Hippocampal formation (tissue), 2 donors: ENCODE results near the gene VTI1A.
"Not testable (repeated sequence)": the region's sequence is repeated elsewhere in the genome, so short reads cannot be mapped to it uniquely, and the experiment has no call there.

Source experiments
- DNase-seq, 2 donors: peaks; one replicate each; lab custom pipeline; 2025; lab: John Stamatoyannopoulos, UW

VTI1A gene

DNA sequence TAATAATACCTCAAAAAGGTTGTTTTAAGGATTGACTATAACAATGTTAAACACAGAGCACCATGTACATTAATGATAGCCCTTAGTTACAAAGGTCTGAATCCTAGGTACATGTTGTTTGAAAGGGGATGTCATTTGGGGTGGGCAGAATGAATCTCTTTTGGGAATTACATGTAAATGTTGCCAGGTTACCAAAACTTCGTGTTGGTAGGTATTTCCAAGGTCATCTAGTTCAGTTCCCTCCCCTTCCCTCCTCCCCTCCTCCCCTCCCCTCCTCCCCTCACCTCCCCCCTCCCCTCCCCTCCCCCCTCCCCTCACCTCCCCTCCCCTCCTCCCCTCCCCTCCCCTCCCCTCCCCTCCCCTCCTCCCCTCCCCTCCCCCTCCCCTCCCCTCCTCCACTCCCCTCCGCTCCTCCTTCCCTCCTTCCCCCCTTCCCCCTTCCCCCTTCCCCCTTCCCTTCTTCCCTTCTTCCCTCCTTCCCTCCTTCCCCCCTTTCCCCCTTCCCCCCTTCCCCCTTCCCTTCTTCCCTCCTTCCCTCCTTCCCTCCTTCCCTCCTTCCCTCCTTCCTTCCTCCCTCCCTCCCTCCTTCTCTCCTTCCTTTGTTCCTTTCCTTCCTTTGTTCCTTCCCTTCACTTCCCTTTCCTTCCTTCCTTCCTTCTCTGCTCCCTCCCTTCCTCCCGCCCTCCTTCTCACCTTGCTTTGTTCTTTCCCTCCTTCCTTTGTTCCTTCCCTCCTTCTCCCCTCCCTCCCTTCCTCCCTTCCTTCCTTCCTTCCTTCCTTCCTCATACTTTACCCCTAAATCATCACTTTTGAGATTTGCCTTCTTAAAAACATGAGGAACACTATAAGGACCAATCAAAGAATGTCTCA lies 8.1 kb downstream of the VTI1A start:
- no peak for DNase-seq

DNA sequence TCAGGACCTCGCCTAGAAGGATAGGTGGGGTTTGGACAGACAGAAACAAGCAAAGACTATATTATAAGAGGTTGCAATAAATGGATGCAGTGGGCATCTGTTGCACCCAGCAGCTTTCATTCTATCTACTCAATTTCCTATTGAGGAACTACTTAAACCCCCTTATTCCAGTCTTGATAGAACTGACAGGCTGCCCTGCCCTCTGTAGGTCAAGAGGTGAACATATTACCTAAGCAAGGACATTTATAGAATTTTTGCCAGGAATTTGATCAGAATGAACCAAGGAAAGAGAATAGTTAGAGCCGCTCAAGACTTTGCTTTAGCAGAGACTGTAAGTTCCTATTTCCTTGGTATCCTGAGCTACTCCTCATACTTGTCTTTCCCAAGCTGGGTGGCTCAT lies 9.5 kb downstream of the VTI1A start:
- no peak for DNase-seq

DNA sequence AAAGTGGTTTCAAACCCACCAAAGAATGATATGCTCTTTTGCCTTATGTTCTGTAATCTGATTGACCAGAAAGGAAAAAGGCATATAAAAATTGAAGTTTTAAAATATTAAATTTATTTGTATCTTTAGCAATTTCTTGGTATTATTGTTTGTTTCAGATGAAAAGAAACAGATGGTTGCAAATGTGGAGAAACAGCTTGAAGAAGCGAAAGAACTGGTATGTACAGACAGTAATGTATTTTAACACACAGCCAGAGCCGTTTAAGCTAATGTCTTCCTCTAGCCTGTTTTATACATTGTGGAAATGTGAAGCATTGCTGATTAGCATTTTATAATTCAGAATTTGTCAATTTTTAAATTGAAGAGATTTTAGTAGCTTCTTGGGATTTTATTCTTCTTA lies 13.4 kb downstream of the VTI1A start:
- DNase-seq, result no peak

DNA sequence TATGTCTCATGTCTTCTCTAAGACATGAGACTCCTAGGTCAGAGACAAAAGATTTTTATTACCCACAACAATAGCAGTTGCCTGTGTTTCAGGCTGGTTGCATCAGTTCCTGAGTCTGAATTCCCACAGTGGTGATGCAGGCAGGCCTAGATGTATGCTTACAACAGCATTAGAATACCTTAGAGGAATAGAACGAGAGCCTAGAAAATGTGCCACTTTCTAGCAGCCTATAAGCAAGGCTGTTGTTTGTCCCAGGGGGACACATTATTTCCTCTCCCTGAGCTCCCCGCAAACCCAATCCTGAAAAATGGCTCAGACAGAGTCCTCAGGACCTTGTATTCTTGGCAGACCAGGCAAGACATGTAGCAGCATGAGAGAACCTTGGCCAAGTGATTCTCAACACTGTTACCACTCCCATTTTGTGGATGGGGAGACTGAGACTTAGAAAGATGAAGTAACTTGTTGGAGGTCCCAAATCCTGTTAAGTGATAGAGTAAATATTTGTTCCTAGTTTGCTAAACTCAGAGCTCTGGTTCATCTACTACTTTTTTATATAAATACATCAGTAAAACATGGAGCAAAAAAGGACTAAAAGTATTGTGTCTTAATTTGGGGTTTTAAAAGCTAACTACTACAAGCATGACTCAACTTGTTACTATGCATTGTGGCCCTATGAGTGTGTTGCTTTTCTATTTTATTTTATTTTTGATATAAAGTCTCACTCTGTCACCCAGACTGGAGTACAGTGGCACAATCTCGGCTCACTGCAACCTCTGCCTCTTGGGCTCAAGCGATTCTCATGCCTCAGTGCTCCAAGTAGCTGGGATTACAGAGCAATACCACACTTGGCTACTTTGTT lies 14.2 kb downstream of the VTI1A start:
- DNase-seq, result no peak

DNA sequence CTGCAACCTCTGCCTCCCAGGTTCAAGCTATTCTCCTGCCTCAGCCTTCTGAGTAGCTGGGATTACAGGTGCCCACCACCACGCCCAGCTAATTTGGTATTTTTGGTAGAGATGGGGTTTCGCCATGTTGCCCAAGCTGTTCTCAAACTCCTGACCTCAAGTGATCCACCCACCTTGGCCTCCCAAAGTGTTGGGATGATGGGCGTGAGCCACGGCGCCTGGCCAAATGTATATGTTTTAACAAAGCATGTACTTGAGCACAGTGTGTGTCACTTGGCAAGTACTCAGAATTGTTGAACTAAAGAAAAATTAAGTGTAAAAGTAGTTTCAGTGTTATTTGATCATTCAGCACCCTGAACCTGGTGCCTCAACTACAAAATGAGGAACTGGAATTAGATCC lies 17.1 kb downstream of the VTI1A start:
- not testable (repeated sequence) for DNase-seq

DNA sequence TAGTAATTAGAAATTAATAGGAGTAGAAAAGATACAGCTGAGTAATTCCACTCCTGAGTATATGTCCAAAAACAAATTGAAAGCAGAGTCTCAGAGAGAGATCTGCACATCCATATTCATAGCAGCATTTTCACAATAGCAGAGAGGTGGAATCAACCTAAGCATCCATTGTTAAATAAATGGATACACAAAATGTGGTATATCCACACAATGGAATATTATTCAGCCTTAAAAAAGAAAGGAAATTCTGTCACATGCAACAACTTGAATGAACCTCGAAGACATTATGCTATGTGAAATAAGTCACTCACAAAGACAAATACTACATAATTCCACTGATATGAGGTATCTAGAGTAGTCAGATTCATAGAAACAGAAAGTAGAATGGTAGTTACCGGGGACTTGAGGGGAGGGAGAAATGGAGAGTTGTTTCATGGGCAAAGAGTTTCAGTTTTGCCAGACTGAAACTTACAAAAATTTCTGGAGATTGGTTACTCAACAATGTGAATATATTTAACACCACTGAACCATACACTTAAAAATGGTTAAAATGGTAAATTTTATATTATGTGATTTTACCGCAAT lies 18.4 kb downstream of the VTI1A start:
- DNase-seq, result no peak

DNA sequence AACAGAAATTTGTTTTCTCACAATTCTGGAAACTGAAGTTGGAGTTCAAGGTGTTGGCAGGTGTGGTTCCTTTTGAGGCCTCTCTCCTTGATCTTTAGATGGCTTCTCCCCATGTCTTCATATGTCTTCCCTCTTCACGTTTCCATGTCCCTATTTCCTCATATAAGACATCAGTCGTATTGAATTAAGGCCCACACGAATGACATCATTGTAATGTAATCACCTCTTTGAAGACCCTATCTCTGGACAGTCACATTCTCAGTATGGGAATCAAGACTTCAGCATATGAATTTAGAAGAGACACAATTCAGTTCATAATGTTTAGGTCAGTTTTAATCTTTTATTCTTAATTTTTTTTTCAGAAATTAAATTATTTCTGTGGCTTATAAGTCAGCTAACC lies 19.8 kb downstream of the VTI1A start:
- DNase-seq, result no peak

DNA sequence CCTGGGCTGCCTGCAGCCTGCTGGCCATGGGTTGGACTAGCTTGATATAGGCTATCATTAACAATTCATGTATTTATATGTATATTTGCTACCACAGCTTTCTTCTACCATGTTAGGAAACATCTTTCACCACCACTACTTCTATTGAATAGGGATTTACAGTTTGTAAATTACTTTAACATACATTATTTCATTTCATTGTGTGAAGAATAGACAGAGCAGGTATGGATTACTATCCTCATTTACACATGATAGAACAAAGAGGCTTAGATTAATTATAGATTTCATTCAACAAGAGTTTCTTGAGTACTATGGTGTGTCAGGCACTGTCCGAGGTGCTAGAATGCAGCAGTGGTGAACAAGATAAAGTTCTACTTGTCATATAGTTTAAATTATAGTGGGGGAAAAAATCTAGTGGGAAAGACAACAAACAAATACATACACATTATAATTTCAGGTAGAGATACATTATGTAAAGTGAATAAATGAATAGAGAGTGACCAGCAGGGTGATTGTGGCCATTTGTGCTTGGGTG lies 20.6 kb downstream of the VTI1A start:
- DNase-seq, result no peak

DNA sequence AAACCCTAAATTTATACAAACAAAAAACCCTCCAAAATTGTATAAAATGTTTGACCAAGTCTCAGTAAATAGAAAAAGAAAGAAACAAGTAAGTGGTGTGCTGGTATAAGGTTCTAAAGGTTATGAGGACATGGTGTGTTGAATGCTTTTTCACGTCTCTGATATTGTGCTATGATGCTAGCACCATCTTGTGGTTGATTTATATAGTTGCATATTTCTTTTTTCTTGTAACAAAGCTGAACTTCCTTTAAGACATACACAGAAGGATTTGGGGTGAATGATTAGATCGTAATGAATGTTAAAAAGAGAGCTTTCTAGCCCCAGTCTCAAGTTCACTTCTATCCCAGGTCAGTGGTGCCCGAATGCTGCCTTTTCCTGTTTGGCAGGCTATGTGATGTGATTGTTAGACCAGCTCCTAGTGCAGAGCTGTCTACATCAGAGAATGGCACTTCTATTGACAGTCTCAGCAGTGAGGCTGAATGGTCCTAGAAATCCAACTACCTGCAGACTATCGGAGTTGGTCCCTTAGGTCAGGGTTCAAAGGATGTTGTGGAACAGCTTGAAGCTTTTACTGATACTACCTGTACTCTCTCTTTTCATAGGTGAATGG lies 25.0 kb downstream of the VTI1A start:
- DNase-seq, result peak in 1 of 2 donors; percentile 77

DNA sequence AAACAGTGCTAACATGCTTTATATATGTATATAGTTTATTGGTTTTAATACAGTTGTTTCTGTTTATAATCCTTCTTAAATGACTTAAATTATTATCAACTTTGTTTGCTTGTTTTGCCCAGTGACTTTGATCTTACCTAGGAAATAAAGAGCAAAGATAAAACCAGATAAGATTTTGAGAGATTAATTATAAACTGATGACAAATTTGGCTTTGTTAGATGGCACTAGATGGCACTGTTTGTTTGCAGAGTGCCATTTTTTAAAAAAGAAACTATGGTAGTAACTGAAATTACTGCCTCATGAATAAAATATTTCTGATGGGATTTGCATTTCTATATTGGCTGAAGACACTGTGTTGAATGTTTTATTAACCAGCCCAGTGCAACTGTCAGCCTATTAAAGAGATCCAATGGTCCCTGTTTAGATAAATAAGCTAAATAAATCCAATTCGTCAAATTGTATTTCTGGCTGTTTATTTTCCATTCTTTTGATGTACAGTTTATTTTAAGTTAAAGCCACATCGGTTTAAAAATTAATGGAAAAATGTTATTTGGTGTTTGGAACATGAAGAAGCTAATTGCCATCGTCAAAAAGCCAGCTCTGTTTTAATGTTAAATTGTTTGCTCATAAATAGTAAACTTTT lies 28.7 kb downstream of the VTI1A start:
- DNase-seq, result peak in 1 of 2 donors; percentile 33

DNA sequence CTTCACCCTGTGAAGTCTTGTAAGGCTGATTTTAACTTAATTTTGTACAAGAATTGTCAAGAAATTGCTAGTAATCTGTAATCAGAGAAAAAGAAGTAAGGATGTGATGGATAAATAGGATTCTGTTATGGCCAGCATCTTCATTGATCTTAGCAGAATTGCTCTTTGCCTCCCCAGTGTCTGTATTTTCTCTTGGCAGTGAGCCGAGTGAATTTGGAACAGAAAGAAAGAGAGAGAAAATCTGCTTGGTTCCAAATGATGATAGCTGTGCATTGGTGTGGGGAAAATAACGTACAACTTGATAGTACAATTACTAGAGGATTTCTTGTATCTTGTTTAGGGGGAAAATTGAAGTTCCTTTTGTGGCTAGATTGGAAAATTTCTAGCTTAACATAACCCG lies 34.6 kb downstream of the VTI1A start:
- no peak for DNase-seq

DNA sequence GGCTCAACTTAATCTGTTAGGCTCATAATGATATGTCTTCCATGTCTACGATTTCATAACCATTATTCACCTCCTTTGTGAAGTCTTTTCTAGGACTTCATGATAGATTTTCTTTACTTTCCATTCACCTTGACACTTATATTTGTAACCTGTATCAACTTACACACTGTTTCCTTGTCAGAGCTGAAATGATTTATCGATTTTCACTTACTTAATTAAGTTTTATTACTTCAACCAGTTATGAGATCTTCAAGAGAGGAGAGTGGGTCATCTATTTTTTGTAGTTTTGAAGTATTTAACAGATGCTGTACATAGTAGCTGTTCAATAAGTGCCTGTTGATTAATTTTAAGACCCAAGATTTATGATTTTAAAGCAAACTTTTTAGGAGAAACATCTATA lies 37.4 kb downstream of the VTI1A start:
- no peak for DNase-seq

DNA sequence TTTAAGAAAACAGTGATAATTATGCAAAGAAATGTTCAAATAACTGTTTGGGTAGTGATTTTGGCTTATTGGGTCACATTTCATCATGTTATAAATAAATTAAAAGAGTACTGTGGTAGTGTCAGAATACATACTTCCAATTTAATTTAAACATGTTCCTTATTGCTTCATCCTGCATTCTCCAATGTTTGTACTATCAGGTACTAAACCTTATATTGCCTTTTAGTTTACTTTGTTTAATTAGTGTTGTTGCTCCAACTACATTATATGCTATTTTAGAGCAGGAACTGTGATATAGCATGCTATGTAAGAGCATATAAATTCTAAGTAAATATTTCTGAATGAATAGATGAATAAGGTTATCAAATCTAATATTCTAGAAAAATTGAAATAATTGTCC lies 40.9 kb downstream of the VTI1A start:
- no peak for DNase-seq

DNA sequence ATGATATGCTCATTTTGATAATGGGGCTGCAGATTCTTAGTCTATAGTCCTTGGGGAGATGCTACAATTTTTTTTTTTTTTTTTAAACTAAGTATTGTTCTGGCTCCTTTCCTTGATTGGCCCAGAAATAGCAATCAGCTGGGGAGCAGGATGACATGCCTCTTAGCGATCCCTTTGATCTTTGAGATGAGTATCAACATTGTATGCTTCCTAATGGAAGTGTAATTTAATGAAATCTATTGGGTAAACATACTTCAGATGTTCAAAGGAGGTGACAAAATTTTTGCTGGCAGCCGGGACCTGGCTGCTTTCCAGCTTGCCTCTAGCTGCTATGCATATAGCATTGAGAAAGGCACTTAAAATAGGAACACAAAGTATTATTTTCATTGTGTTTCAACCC lies 43.5 kb downstream of the VTI1A start:
- no peak for DNase-seq

DNA sequence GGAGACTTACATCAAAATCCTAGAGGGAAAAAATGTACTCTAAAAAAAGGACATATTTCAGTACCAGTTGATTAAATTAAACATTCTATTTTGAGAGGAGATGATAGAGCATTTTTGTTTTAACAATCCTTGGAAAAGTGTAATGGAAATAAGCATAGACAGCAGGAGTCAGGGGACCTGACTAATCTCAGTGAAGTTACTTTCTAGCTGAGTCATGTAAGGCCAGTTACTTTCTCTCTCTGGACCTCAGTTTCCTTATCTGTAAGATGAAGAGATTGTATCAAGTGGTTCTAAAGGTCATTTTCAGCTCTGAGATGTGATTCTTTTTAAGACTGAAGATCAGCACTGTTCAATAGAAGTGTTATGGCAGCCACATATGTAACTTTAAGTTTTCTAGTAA lies 44.1 kb downstream of the VTI1A start:
- no peak for DNase-seq

DNA sequence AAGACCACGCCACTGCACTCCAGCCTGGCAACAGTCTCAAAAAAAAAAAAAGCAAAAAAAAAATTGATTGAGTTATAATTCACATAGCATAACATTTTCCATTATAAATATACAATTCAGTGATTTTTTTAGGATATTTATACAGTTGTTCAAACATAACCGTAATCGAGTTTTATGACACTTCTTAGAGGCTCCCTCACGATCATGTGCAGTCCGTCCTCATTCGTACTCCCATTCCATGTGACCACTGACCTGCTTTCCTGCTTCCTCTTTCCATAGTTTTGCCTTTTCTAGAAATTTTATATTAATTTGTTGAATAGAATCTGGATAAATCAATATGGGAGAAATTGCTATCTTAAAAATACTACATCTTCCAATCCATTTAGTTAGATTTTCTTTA lies 45.7 kb downstream of the VTI1A start:
- no peak for DNase-seq

DNA sequence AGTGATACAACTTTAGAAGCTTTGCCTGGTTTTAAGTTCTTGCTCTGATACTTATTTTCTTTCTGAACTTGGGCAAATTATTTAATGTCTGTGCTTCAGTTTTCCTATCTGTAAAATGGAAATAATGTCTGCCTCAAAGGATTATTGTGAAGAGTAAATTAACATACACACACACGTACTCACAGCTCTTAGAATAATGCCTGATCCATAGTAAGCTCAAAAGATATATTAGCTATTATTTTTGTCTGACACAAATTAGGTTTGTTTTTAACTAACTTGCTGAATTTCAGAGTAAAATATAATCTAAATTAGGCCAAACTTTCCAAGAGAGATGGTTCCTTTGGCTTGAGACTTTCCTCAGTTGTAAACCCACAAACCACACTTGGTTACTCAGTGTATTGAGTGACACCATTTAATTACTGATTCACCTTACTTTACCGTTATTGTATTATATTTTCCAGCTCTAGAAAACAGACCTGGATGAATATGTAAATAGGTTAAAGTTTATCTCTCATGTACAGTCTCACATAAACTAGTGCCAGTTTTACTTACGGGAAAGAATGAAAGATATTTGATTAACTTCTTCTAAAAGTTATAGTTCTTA lies 50.4 kb downstream of the VTI1A start:
- DNase-seq, result no peak

DNA sequence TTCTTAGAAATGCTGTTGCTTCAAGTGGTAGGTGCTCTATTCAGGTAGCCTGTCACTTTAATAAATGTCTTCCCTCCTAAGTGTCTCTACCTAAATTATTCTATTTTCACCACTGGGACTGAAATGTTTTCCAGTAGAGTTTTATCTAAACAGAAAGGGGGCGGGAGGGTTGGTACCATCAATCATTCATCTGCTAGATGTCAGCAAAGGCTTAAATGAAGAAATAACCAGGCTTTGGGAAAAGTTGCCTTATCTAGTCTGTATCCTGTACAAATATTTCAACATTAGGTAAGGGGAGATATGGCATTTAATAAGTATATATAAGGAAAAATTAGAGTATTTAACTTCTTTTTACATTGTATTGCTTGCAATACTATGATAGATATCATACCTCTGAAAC lies 51.8 kb downstream of the VTI1A start:
- no peak for DNase-seq

DNA sequence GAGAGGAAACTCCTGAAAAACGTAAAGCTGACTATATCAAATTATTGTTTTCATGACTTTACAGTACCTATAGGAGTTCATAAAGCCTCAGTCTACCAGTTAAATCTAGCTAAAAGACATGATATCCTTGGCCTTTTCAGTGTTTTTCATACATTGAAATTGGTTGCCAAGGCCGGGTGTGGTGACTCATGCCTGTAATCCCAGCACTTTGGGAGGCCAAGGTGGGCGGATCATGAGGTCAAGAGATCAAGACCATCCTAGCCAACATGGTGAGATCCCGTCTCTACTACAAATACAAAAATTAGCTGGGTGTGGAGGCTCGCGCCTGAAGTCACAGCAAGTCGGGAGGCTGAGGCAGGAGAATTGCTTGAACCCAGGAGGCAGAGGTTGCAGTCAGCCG lies 53.0 kb downstream of the VTI1A start:
- not testable (repeated sequence) for DNase-seq

DNA sequence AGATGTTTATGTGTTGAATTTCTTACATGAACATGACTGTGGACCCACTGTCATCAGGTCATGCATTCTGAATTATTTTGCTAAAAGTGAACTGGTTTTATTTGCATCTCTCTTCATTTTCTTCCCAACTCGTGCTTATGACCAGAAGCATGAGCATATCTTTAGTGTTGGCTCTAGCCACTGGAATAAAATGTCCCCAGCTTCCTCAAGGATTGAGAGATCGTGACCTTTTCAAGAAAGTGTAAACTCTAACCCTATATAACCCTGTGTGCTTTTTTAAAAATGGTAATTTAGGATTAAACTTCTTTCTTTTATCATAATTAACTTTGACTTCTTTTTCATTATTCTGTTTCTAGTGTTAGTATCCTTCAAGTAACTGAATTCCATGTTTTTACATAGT lies 55.5 kb downstream of the VTI1A start:
- DNase-seq, result no peak

DNA sequence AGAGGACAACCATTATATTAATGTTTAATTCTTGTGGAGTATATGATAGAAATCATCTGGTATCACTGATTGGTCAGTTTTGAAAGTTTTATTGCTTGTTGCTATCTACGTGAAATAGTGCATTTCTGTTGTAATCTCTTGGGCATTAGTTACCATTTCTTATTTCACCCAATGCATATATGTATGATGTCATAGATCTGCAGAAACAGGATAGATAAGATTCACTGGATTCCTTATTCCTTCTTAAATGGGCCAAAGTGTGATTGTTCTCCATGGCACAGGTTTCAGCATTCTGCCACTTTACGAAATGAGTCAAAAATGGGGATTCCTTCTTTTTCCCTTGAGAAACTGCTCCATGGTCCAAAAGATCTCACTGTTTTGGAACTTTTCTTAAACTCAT lies 56.6 kb downstream of the VTI1A start:
- DNase-seq, result no peak
